ENCODE data around the gene ARMC2.
A peak's percentile ranks its signal among the peaks of the same experiment; 100 is the strongest.

ARMC2 gene

GRCh38 chr6:108988296-108988695 lies 140.1 kb downstream of the ARMC2 start:
- DNase-seq = no peak

GRCh38 chr6:108988765-108989164 lies 140.5 kb downstream of the ARMC2 start:
- no peak for DNase-seq

- no peak for DNase-seq
Measured at GRCh38 chr6:108989700-108990099, 141.5 kb downstream of the ARMC2 start.

GRCh38 chr6:108993876-108994275 lies 145.7 kb downstream of the ARMC2 start:
- no peak for DNase-seq

GRCh38 chr6:108995296-108995695 lies 147.1 kb downstream of the ARMC2 start:
- DNase-seq = no peak

GRCh38 chr6:108996208-108996607 lies 148.0 kb downstream of the ARMC2 start:
- no peak for DNase-seq

- DNase-seq = peak in 2 of 51 donors; percentile 10 to 17
Measured at GRCh38 chr6:108998485-108998884, 150.3 kb downstream of the ARMC2 start.

GRCh38 chr6:108999428-108999827 lies 151.2 kb downstream of the ARMC2 start:
- DNase-seq = no peak

GRCh38 chr6:109000289-109000688 lies 152.1 kb downstream of the ARMC2 start:
- DNase-seq = no peak

- no peak for DNase-seq
Measured at GRCh38 chr6:109001291-109001894, 153.2 kb downstream of the ARMC2 start.

GRCh38 chr6:109002051-109002697 lies 154.0 kb downstream of the ARMC2 start:
- DNase-seq = peak in 5 of 51 donors; percentile 5 to 86 (median 30)

GRCh38 chr6:109002882-109003281 lies 154.7 kb downstream of the ARMC2 start:
- DNase-seq = no peak

GRCh38 chr6:109006818-109007217 lies 158.6 kb downstream of the ARMC2 start:
- DNase-seq = no peak

GRCh38 chr6:109007521-109007920 lies 159.3 kb downstream of the ARMC2 start:
- no peak for DNase-seq

- no peak for DNase-seq
Measured at GRCh38 chr6:109008054-109008453, 159.8 kb downstream of the ARMC2 start.

GRCh38 chr6:109008537-109009235 lies 160.5 kb downstream of the ARMC2 start:
- DNase-seq = peak in 19 of 51 donors; percentile 22 to 79 (median 52)

- peak; percentile 13 to 97 (median 83) for DNase-seq
Measured at GRCh38 chr6:109009236-109009961, 161.2 kb downstream of the ARMC2 start.

GRCh38 chr6:109009962-109010704 lies 161.9 kb downstream of the ARMC2 start:
- no peak for DNase-seq

- no peak for DNase-seq
Measured at GRCh38 chr6:109010705-109011102, 162.5 kb downstream of the ARMC2 start.

- no peak for DNase-seq
Measured at GRCh38 chr6:109013656-109014305, 165.6 kb downstream of the ARMC2 start.

GRCh38 chr6:109014606-109015005 lies 166.4 kb downstream of the ARMC2 start:
- no peak for DNase-seq

Data from hypothalamus (tissue), 51 donors.